Measurements from ENCODE around the gene UBQLN4.

GRCh38 chr1:156075162-156075561 is 21.6 kb upstream of the UBQLN4 start:
- TF ChIP-seq MAX (IDR thresholded peaks at IDR 0.05; ENCODE audit: insufficient read depth, insufficient read length): no peak
- TF ChIP-seq POLR2A (IDR thresholded peaks at IDR 0.05; ENCODE audit: low read depth, low read length): no peak
- TF ChIP-seq EZH2 (IDR thresholded peaks at IDR 0.05; ENCODE audit: borderline replicate concordance, low read depth, low read length, severe bottlenecking): no peak

Measured in endothelial cell of umbilical vein (primary cell).